Right atrium auricular region (tissue), 2 donors: ENCODE measurements around the gene FMNL2. TPM values are rescaled to one million over a fixed set of nuclear protein-coding genes. Genes with fewer than 3 reads are reported as not detected.

Experiments used
- DNase-seq: peaks from one replicate; pipeline ENCODE4 v3.0.0-alpha.2; 2019; ENCODE audit warnings: low spot score
- H3K27ac ChIP-seq, 2 donors: fragments of 200-600 bp; sonication (generic); 1 replicate in 1 of 2; 2 replicates in 1 of 2; pipeline ENCODE4 v1.5.1; 2016 to 2019
- H3K27me3 ChIP-seq, 2 donors: fragments of 200-600 bp; sonication (generic); one replicate each; pipeline versions ENCODE4 v1.5.1 to v1.6.0; 2017 to 2019
- H3K36me3 ChIP-seq: fragments of 200-600 bp; sonication (generic); one replicate; pipeline ENCODE4 v1.5.1; 2016
- H3K4me1 ChIP-seq, 2 donors: fragments of 200-600 bp; sonication (generic); one replicate each; pipeline versions ENCODE4 v1.5.1 to v1.6.0; 2017 to 2019
- H3K4me3 ChIP-seq, 2 donors: fragments of 200-600 bp; sonication (generic); 1 replicate in 1 of 2; 2 replicates in 1 of 2; pipeline ENCODE4 v1.5.1; 2017 to 2019; ENCODE audit warnings: mild to moderate bottlenecking in 1 of 2, moderate library complexity in 1 of 2
- H3K9me3 ChIP-seq, 2 donors: fragments of 200-600 bp; sonication (generic); one replicate each; pipeline ENCODE4 v1.5.1; 2019
- total RNA-seq, 2 donors: library from RNA; depleted of rRNA; stranded (reverse); fragments of >200 nt; gene quantifications; one replicate each; pipeline ENCODE4 v1.1.0, GENCODE V29; 2016
- TF ChIP-seq, protein P1 (sequence below), 2 donors: fragments of 200-600 bp; sonication (generic); IDR thresholded peaks; one replicate each; pipeline ENCODE4 v1.5.1; 2019; ENCODE audit warnings: antibody characterized with exemption in 2 of 2

Gene FMNL2
- total RNA-seq, 2 donors from 2014 or later: 6.0 to 11.5 TPM

GRCh38 chr2:152465541-152465940 lies 130.6 kb downstream of the FMNL2 start:
- no peak overlapping the region for H3K27ac ChIP-seq
- H3K4me1 ChIP-seq: peaks cover 0 to 40% of the 10 kb centered on the region in 2 donors
- no peaks in the 10 kb centered on the region for H3K36me3 ChIP-seq
- no peak for DNase-seq
- H3K4me3 ChIP-seq: no peak overlapping the region
- no peaks in the 10 kb centered on the region for H3K27me3 ChIP-seq
- TF ChIP-seq, protein P1, sequence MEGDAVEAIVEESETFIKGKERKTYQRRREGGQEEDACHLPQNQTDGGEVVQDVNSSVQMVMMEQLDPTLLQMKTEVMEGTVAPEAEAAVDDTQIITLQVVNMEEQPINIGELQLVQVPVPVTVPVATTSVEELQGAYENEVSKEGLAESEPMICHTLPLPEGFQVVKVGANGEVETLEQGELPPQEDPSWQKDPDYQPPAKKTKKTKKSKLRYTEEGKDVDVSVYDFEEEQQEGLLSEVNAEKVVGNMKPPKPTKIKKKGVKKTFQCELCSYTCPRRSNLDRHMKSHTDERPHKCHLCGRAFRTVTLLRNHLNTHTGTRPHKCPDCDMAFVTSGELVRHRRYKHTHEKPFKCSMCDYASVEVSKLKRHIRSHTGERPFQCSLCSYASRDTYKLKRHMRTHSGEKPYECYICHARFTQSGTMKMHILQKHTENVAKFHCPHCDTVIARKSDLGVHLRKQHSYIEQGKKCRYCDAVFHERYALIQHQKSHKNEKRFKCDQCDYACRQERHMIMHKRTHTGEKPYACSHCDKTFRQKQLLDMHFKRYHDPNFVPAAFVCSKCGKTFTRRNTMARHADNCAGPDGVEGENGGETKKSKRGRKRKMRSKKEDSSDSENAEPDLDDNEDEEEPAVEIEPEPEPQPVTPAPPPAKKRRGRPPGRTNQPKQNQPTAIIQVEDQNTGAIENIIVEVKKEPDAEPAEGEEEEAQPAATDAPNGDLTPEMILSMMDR (IDR thresholded peaks at IDR 0.05): no peak
- no peaks in the 10 kb centered on the region for H3K9me3 ChIP-seq

DNA sequence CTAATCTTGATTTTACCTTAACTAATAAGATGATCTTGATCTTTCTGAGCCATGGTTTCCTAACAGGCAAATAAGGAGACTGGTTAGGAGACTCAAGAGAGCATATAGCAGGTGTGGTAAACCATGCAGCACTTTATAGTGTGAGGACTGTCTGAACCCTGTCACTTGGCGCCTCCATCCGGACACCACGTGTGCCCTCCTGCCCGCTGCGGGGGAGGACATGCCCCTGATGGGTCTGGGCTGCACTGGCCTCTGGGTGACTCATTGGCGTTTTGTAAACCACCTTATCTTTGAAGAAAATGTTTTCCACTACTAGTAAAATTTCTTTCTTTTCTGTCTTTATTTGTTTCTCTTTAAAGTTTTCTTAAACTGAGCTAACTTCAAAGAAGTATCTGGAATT lies 131.1 kb downstream of the FMNL2 start:
- Histone ChIP-seq H3K36me3 (no peaks in the 10 kb centered on the region), H3K27ac (peak overlapping the region in 1 of 2 donors; percentile 3), H3K4me1 (peaks cover 0 to 44% of the 10 kb centered on the region in 2 donors), H3K27me3 (no peaks in the 10 kb centered on the region), H3K4me3 (no peak overlapping the region), H3K9me3 (no peaks in the 10 kb centered on the region)
- TF ChIP-seq, protein P1 (IDR thresholded peaks at IDR 0.05): no peak
- no peak for DNase-seq

DNA sequence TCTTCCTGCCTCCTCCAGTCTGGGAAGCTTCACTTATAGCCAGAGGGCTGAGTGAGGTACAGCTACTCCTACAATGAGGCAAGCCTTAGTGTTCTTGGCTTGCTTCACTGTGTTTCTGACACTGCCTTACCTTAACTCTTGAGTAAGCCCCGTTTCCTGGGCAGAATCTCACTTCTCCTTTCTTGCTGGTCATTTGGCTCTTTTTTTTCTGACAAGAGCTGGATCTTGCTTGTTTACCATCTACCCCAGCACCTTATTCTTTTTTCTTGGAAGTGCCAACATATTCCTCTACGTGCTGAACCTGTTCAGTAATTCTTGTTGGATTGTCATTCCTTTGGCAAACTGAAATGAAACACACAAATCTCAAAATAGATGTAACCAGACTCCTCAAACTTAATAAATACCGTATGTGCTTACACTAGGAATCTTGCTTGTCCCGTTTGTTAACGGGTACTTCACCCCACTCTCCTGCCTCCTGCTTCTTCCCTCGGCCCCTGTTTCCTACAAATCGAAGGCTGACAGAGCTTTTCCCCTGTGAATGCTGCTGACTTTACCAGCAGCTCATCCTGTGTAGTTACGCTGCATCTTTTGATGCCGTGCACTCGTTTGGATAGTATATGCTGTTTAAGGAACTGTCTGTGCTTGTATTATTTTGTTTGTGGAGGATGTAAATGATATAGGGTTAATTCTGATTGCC lies 132.2 kb downstream of the FMNL2 start:
- H3K27me3 ChIP-seq: no peaks in the 10 kb centered on the region
- H3K27ac ChIP-seq: peak overlapping the region in 1 of 2 donors; percentile 1
- peaks cover 0 to 54% of the 10 kb centered on the region in 2 donors for H3K4me1 ChIP-seq
- H3K4me3 ChIP-seq: no peak overlapping the region
- TF ChIP-seq, protein P1 (IDR thresholded peaks at IDR 0.05): no peak
- no peaks in the 10 kb centered on the region for H3K36me3 ChIP-seq
- no peaks in the 10 kb centered on the region for H3K9me3 ChIP-seq
- DNase-seq: no peak

DNA sequence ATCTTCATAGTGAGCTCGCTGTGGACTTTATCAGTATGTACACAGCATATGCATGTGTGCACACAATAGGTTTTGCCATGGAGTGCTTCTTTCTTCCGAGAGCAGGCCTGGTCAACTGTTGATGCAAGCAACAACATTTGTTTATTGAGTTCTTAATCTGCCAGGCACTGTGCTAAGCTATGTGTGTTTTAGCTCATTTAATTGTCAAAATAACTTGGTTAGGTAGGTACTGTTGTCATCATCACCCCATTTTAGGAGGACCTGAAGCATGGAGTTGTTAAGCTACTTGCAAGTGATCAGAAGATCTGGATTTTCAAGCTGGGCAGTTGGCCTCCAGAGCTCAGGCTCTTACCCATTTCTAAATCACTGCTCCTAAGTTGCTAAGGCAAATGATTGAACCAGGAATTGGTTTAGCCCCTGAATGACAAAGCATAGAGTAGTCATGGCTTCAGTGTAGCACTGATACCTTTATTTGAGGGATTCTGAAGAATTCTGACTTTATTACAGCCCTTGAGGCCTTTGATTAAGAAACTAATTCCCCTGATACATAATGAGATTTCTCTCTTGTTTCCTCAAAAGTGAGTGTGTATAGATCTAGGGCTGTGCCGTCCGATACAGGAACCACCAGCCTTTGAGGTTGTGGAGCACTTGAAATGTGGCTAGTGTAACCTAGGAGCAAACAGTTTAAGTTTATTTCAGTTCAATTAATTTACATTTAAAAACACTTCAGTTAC lies 132.9 kb downstream of the FMNL2 start:
- H3K4me1 ChIP-seq: peaks cover 0 to 54% of the 10 kb centered on the region in 2 donors
- H3K36me3 ChIP-seq: no peaks in the 10 kb centered on the region
- DNase-seq: no peak
- H3K27me3 ChIP-seq: no peaks in the 10 kb centered on the region
- H3K4me3 ChIP-seq: no peak overlapping the region
- H3K27ac ChIP-seq: no peak overlapping the region
- TF ChIP-seq, protein P1 (IDR thresholded peaks at IDR 0.05): no peak
- no peaks in the 10 kb centered on the region for H3K9me3 ChIP-seq

GRCh38 chr2:152468899-152469692 lies 134.1 kb downstream of the FMNL2 start:
- TF ChIP-seq, protein P1 (IDR thresholded peaks at IDR 0.05): no peak
- H3K27ac ChIP-seq: peak overlapping the region in 1 of 2 donors; percentile 22
- H3K4me3 ChIP-seq: no peak overlapping the region
- DNase-seq: no peak
- H3K9me3 ChIP-seq: no peaks in the 10 kb centered on the region
- no peaks in the 10 kb centered on the region for H3K36me3 ChIP-seq
- peaks cover 3 to 54% of the 10 kb centered on the region in 2 donors for H3K4me1 ChIP-seq
- no peaks in the 10 kb centered on the region for H3K27me3 ChIP-seq
